Measurements from ENCODE around the gene GUCD1. TPM values are rescaled to one million over a fixed set of nuclear protein-coding genes. Genes with fewer than 3 reads are reported as not detected.
"Not testable (repeated sequence)": the region's sequence is repeated elsewhere in the genome, so short reads cannot be mapped to it uniquely, and the experiment has no call there.

The GUCD1 gene
- polyA plus RNA-seq (2012; ENCODE audit: missing spikeins), result 57.9 TPM

GRCh38 chr22:24554313-24555164, at the start of gene GUCD1:
Gene GUCD1 (minus strand): TSS chr22:24555138. CDS start chr22:24554991, 147 bp downstream.
- DNase-seq (ENCODE audit: insufficient read length) (no peak), FAIRE-seq (peak; percentile 81)
- TF ChIP-seq TAF1 (IDR thresholded peaks at IDR 0.05; ENCODE audit: borderline replicate concordance, low read depth, low read length) (no peak), POLR2A (IDR thresholded peaks at IDR 0.05; ENCODE audit: low read depth, low read length) (peak; percentile 61; the same call in 1 of the 2 replicates), POLR2AphosphoS5 (IDR thresholded peaks at IDR 0.05; ENCODE audit: low read depth, low read length) (peak; percentile 37; the same call in 1 of the 2 replicates)

GRCh38 chr22:24603770-24604629, 49.1 kb upstream of the GUCD1 start:
- not testable (repeated sequence) for DNase-seq (ENCODE audit: insufficient read length)

GRCh38 chr22:24602847-24603769, 48.2 kb upstream of the GUCD1 start, which contains the start of gene GGT1:
Gene GGT1 (plus strand): TSS chr22:24603193. CDS start chr22:24611082, 7,889 bp downstream.
- DNase-seq (ENCODE audit: insufficient read length); FAIRE-seq: not testable (repeated sequence)

More at GRCh38 chr22:24603770-24604629, 49.1 kb upstream of the GUCD1 start:
- FAIRE-seq, result not testable (repeated sequence)

GRCh38 chr22:24602105-24602749, 47.3 kb upstream of the GUCD1 start:
- not testable (repeated sequence) for FAIRE-seq

GRCh38 chr22:24601217-24602104, 46.5 kb upstream of the GUCD1 start:
- DNase-seq (ENCODE audit: insufficient read length) (no peak), FAIRE-seq (no peak)
- no peak for TF ChIP-seq TAF1 (IDR thresholded peaks at IDR 0.05; ENCODE audit: borderline replicate concordance, low read depth, low read length)
- TF ChIP-seq POLR2A (IDR thresholded peaks at IDR 0.05; ENCODE audit: low read depth, low read length), result no peak
- TF ChIP-seq POLR2AphosphoS5 (IDR thresholded peaks at IDR 0.05; ENCODE audit: low read depth, low read length), result no peak

More at GRCh38 chr22:24602105-24602749, 47.3 kb upstream of the GUCD1 start:
- DNase-seq (ENCODE audit: insufficient read length), result not testable (repeated sequence)

GRCh38 chr22:24599958-24600715, 45.2 kb upstream of the GUCD1 start:
- not testable (repeated sequence) for FAIRE-seq

GRCh38 chr22:24599514-24599913, 44.6 kb upstream of the GUCD1 start:
- DNase-seq (ENCODE audit: insufficient read length), result no peak
- FAIRE-seq, result no peak
- TF ChIP-seq POLR2A (IDR thresholded peaks at IDR 0.05; ENCODE audit: low read depth, low read length) (no peak), POLR2AphosphoS5 (IDR thresholded peaks at IDR 0.05; ENCODE audit: low read depth, low read length) (no peak), TAF1 (IDR thresholded peaks at IDR 0.05; ENCODE audit: borderline replicate concordance, low read depth, low read length) (no peak)

More at GRCh38 chr22:24599958-24600715, 45.2 kb upstream of the GUCD1 start:
- not testable (repeated sequence) for DNase-seq (ENCODE audit: insufficient read length)

GRCh38 chr22:24597076-24597475, 42.1 kb upstream of the GUCD1 start:
- not testable (repeated sequence) for DNase-seq (ENCODE audit: insufficient read length); FAIRE-seq

- DNase-seq (ENCODE audit: insufficient read length) (no peak), FAIRE-seq (no peak)
Measured at GRCh38 chr22:24595863-24596262, 40.9 kb upstream of the GUCD1 start.

GRCh38 chr22:24595228-24595627, 40.3 kb upstream of the GUCD1 start:
- DNase-seq (ENCODE audit: insufficient read length) (no peak), FAIRE-seq (no peak)
- TF ChIP-seq POLR2A (IDR thresholded peaks at IDR 0.05; ENCODE audit: low read depth, low read length) (no peak), POLR2AphosphoS5 (IDR thresholded peaks at IDR 0.05; ENCODE audit: low read depth, low read length) (no peak), TAF1 (IDR thresholded peaks at IDR 0.05; ENCODE audit: borderline replicate concordance, low read depth, low read length) (no peak)

More at GRCh38 chr22:24595863-24596262, 40.9 kb upstream of the GUCD1 start:
- no peak for TF ChIP-seq POLR2AphosphoS5 (IDR thresholded peaks at IDR 0.05; ENCODE audit: low read depth, low read length)
- TF ChIP-seq POLR2A (IDR thresholded peaks at IDR 0.05; ENCODE audit: low read depth, low read length), result no peak
